PC-3 (cell line): ENCODE results near the gene TMEM225. TPM values are rescaled to one million over a fixed set of nuclear protein-coding genes. Genes with fewer than 3 reads are reported as not detected.

ENCODE experiments used
- ATAC-seq: fragments of 200-7000 bp; cut with Tn5 transposase; 2 replicates; pipeline ENCODE4 v1.9.1; 2020; ENCODE audit warnings: mild to moderate bottlenecking, moderate library complexity
- BruUV-seq: library from RNA; stranded (reverse); fragments of 400-500 nt; replicated peaks from 2 replicates; lab custom pipeline; 2021; lab: Mats Ljungman, UMichigan
- CTCF ChIA-PET: fragments of 300-600 bp; sonication (Branson Sonifier 250); formaldehyde crosslinking; loops from one replicate; lab custom pipeline; 2022; ENCODE audit warnings: antibody characterized with exemption; lab: Charles Lee
- POLR2A ChIA-PET: fragments of 300-600 bp; sonication (Branson Sonifier 250); formaldehyde crosslinking; loops from one replicate; lab custom pipeline; 2022; ENCODE audit warnings: antibody characterized with exemption; ENCODE audit not compliant: unreplicated experiment; lab: Charles Lee
- DNase-seq: peaks from one replicate; pipeline ENCODE4 v3.0.0-alpha.2; 2015
- H2AFZ ChIP-seq: fragments of 300-600 bp; sonication (generic); 2 replicates; pipeline ENCODE4 v1.6.0; 2016; ENCODE audit warnings: antibody characterized with exemption, low read length
- H3F3A ChIP-seq: fragments of 300-600 bp; sonication (generic); one replicate; pipeline ENCODE4 v1.6.0; 2017; ENCODE audit warnings: antibody characterized with exemption, low read length, control low read depth, mild to moderate bottlenecking; ENCODE audit not compliant: unreplicated experiment
- H3K27ac ChIP-seq: fragments of 300-600 bp; sonication (generic); 2 replicates; pipeline ENCODE4 v1.5.1; 2016; ENCODE audit warnings: mild to moderate bottlenecking, low read length
- H3K27me3 ChIP-seq: fragments of 300-600 bp; sonication (generic); 2 replicates; pipeline ENCODE4 v1.6.1; 2016; ENCODE audit warnings: low read length, mixed read lengths
- H3K36me3 ChIP-seq: fragments of 300-600 bp; sonication (generic); 2 replicates; pipeline ENCODE4 v1.6.1; 2016; ENCODE audit warnings: low read depth, mixed run types, low read length, mixed read lengths
- H3K4me1 ChIP-seq: fragments of 300-600 bp; sonication (generic); 2 replicates; pipeline ENCODE4 v1.5.1; 2016; ENCODE audit warnings: low read length; ENCODE audit not compliant: insufficient read depth
- H3K4me2 ChIP-seq: fragments of 300-600 bp; sonication (generic); 2 replicates; pipeline ENCODE4 v1.6.0; 2016; ENCODE audit warnings: low read length
- H3K4me3 ChIP-seq: fragments of 300-600 bp; sonication (generic); 2 replicates; pipeline ENCODE4 v1.5.1; 2016; ENCODE audit warnings: mild to moderate bottlenecking, low read length, mixed read lengths
- H3K79me2 ChIP-seq: fragments of 300-600 bp; sonication (generic); 2 replicates; pipeline ENCODE4 v1.6.1; 2017; ENCODE audit warnings: low read length, mixed read lengths
- H3K9ac ChIP-seq: fragments of 300-600 bp; sonication (generic); 2 replicates; pipeline ENCODE4 v1.6.0; 2016; ENCODE audit warnings: mild to moderate bottlenecking, low read length
- H3K9me2 ChIP-seq: fragments of 300-600 bp; sonication (generic); replicated peaks from 2 replicates; pipeline ENCODE4 v1.6.1; 2016; ENCODE audit warnings: mixed run types, low read length, mixed read lengths
- H3K9me3 ChIP-seq: fragments of 300-600 bp; sonication (generic); 2 replicates; pipeline ENCODE4 v1.6.1; 2016; ENCODE audit warnings: low read length, mixed read lengths
- H4K20me1 ChIP-seq: fragments of 300-600 bp; sonication (generic); 2 replicates; pipeline ENCODE4 v1.6.1; 2016; ENCODE audit warnings: low read length, mixed read lengths
- CTCF ChIP-seq: fragments of 300-600 bp; sonication (generic); conservative IDR thresholded peaks from 2 replicates; pipeline ENCODE4 v1.5.1; 2017; ENCODE audit warnings: antibody characterized with exemption, low read depth, mild to moderate bottlenecking, low read length
- EZH2 ChIP-seq: fragments of 300-600 bp; sonication (generic); IDR thresholded peaks from one replicate; pipeline ENCODE4 v1.6.1; 2017; ENCODE audit warnings: antibody characterized with exemption, mild to moderate bottlenecking, low read length; ENCODE audit not compliant: unreplicated experiment
- EZH2phosphoT487 ChIP-seq: fragments of 300-600 bp; sonication (generic); IDR thresholded peaks from 2 replicates; pipeline ENCODE4 v1.6.1; 2018; ENCODE audit warnings: mild to moderate bottlenecking, antibody characterized with exemption, low read length, borderline replicate concordance
- intact Hi-C: fragments of 100-400 bp; cut with micrococcal nuclease; formaldehyde crosslinking; loops from 2 replicates; pipeline ENCODE4 v1.9.0; 2023
- total RNA-seq: library from RNA; depleted of rRNA; stranded (reverse); fragments of >200 nt; gene quantifications from 2 replicates; pipeline ENCODE4 v1.2.3, GENCODE V29; 2014

TMEM225 gene
- total RNA-seq, 1 experiment from 2014 or later: not detected

GRCh38 chr11:123839131-123839530 lies 46.3 kb downstream of the TMEM225 start:
- no TSS peak for BruUV-seq
- ChIA-PET POLR2A (no interaction called here), CTCF (no interaction called here)
- no peak for ATAC-seq
- no peak for TF ChIP-seq EZH2phosphoT487
- TF ChIP-seq EZH2: no peak
- no peak for TF ChIP-seq CTCF
- Histone ChIP-seq H3K4me2 (no peak overlapping the region), H3K9me3 (no peaks in the 10 kb centered on the region), H3K27ac (no peak overlapping the region), H3K36me3 (no peaks in the 10 kb centered on the region), H2AFZ (no peak overlapping the region), H4K20me1 (no peaks in the 10 kb centered on the region), H3K9me2 (no peaks in the 10 kb centered on the region), H3F3A (no peaks in the 10 kb centered on the region), H3K4me3 (no peak overlapping the region), H3K9ac (no peak overlapping the region), H3K4me1 (no peaks in the 10 kb centered on the region), H3K79me2 (no peaks in the 10 kb centered on the region), H3K27me3 (peaks cover 56% of the 10 kb centered on the region)
- no peak for DNase-seq
- intact Hi-C loops: no loop called here

- H3K9me3 ChIP-seq: no peaks in the 10 kb centered on the region
- no peak overlapping the region for H3K9ac ChIP-seq
- ChIA-PET CTCF (no interaction called here), POLR2A (no interaction called here)
- H3K36me3 ChIP-seq: no peaks in the 10 kb centered on the region
- no peaks in the 10 kb centered on the region for H3K79me2 ChIP-seq
- H4K20me1 ChIP-seq: no peaks in the 10 kb centered on the region
- H2AFZ ChIP-seq: no peak overlapping the region
- H3K9me2 ChIP-seq: no peaks in the 10 kb centered on the region
- peaks cover 56% of the 10 kb centered on the region for H3K27me3 ChIP-seq
- no peaks in the 10 kb centered on the region for H3F3A ChIP-seq
- no peak overlapping the region; the same call in 1 of the 2 replicates for H3K4me2 ChIP-seq
- H3K27ac ChIP-seq: no peak overlapping the region
- DNase-seq (peak; percentile 71), ATAC-seq (peak; percentile 61)
- intact Hi-C loops: no loop called here
- TF ChIP-seq CTCF (no peak), EZH2 (no peak), EZH2phosphoT487 (no peak)
- no TSS peak for BruUV-seq
- no peak overlapping the region for H3K4me3 ChIP-seq
- H3K4me1 ChIP-seq: no peaks in the 10 kb centered on the region
Measured at GRCh38 chr11:123838659-123839058, 46.8 kb downstream of the TMEM225 start.

- H3F3A ChIP-seq: no peaks in the 10 kb centered on the region
- no peaks in the 10 kb centered on the region for H4K20me1 ChIP-seq
- ATAC-seq (no peak), DNase-seq (no peak)
- intact Hi-C loops: no loop called here
- CTCF ChIA-PET: no interaction called here
- no peaks in the 10 kb centered on the region for H3K36me3 ChIP-seq
- no TSS peak for BruUV-seq
- H3K4me3 ChIP-seq: no peak overlapping the region
- H3K4me1 ChIP-seq: no peaks in the 10 kb centered on the region
- no peaks in the 10 kb centered on the region for H3K79me2 ChIP-seq
- H3K9me3 ChIP-seq: no peaks in the 10 kb centered on the region
- peaks cover 56% of the 10 kb centered on the region for H3K27me3 ChIP-seq
- no peak overlapping the region for H3K9ac ChIP-seq
- H3K4me2 ChIP-seq: no peak overlapping the region; the same call in 1 of the 2 replicates
- no peaks in the 10 kb centered on the region for H3K9me2 ChIP-seq
- POLR2A ChIA-PET: no interaction called here
- no peak for TF ChIP-seq EZH2
- TF ChIP-seq CTCF: no peak
- no peak for TF ChIP-seq EZH2phosphoT487
- H3K27ac ChIP-seq: no peak overlapping the region
- no peak overlapping the region for H2AFZ ChIP-seq
Measured at GRCh38 chr11:123838199-123838598, 47.3 kb downstream of the TMEM225 start.
